HUES64 (cell line): Measurements from ENCODE around the gene GGA1.
A peak's percentile ranks its signal among the peaks of the same experiment; 100 is the strongest.

ENCODE experiments used
- H3K27ac ChIP-seq: 2 replicates; pipeline ENCODE4 v1.7.0; 2013; ENCODE audit warnings: low read depth, low read length, inconsistent platforms
- H3K27me3 ChIP-seq: 2 replicates; pipeline ENCODE4 v1.6.1; 2013; ENCODE audit warnings: mild to moderate bottlenecking, low read length; ENCODE audit not compliant: insufficient read depth
- H3K36me3 ChIP-seq: 2 replicates; pipeline ENCODE4 v1.6.1; 2013; ENCODE audit warnings: mild to moderate bottlenecking, low read length; ENCODE audit not compliant: insufficient read depth
- H3K4me1 ChIP-seq: 2 replicates; pipeline ENCODE4 v1.6.1; 2013; ENCODE audit warnings: mild to moderate bottlenecking, low read length, moderate library complexity; ENCODE audit not compliant: insufficient read depth
- H3K4me3 ChIP-seq: 2 replicates; pipeline ENCODE4 v1.5.1; 2013; ENCODE audit warnings: mild to moderate bottlenecking, low read length, moderate library complexity
- H3K9ac ChIP-seq: 2 replicates; pipeline ENCODE4 v1.6.1; 2013; ENCODE audit warnings: mild to moderate bottlenecking, low read depth, low read length
- H3K9me3 ChIP-seq: 2 replicates; pipeline ENCODE4 v1.6.1; 2013; ENCODE audit warnings: low read depth, low read length; ENCODE audit not compliant: insufficient read depth
- WGBS: fragments of 150-250, 120-280 bp; methylation state at CpG from one replicate; pipeline ENCODE4 v1.1.7; 2013; ENCODE audit warnings: missing lambda C conversion rate; 5-methylcytosine and 5-hydroxymethylcytosine counted together

Gene GGA1

DNA sequence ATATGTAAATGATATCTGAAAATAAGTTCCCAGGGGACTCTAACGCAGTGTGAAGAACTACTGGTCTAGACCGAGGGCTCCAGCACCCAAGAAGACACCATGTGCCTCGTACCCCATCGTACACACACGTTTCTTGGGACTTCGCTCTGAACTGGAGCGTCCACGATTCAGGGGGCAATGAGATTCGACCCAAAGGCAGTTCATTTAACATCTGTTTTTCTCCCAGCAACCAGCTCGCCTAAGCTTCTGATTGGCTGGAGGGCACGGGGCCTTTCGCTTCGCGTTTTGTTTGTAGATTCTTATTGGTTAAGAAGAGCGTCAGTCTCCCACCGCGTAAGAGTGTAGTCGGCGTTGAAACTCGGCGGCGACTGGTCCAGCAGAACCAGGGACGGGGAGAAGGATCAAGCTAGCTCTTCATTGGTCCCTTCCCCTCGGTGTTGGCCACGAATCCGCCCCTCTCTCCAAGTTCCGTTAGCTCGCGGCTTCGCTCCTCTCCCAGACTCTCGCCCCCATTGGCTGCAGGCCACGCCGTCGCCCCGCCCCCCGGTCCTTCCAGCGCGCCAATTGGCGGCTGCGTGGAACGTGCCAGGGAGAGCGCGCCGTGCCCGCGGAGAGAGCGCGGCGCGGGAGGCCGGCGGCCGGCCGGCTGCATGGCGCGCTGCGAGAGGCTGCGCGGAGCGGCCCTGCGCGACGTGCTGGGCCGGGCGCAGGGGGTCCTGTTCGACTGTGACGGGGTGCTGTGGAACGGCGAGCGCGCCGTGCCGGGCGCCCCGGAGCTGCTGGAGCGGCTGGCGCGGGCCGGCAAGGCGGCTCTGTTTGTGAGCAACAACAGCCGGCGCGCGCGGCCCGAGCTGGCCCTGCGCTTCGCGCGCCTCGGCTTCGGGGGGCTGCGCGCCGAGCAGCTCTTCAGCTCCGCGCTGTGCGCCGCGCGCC is 49.8 kb downstream of the GGA1 start, which contains the start of gene PDXP:
TSS of gene PDXP (plus strand) at position 591 of the 933 bp plus-strand sequence. CDS start at position 651, 60 bp downstream.
- H3K4me3 ChIP-seq, result peak within 1 kb of the TSS; percentile 59
- peaks cover 4% of the 10 kb centered on the region; the same call in 1 of the 2 replicates for H3K4me1 ChIP-seq
- H3K36me3 ChIP-seq, result peaks cover 7% of the 10 kb centered on the region
- H3K9me3 ChIP-seq, result no peaks in the 10 kb centered on the region
- under 1% methylated on average over 101 of the region's 101 CpGs for WGBS
- H3K27ac ChIP-seq, result peak within 1 kb of the TSS; percentile 50; the same call in 1 of the 2 replicates
- peak within 1 kb of the TSS; percentile 76 for H3K9ac ChIP-seq
- H3K27me3 ChIP-seq, result no peaks in the 10 kb centered on the region

GRCh38 chr22:37659066-37659896 is 50.6 kb downstream of the GGA1 start:
- Histone ChIP-seq H3K36me3 (peaks cover 5% of the 10 kb centered on the region; the same call in 1 of the 2 replicates), H3K27ac (no peak overlapping the region), H3K4me1 (peaks cover 4% of the 10 kb centered on the region; the same call in 1 of the 2 replicates), H3K4me3 (peak overlapping the region; percentile 59), H3K9me3 (no peaks in the 10 kb centered on the region), H3K9ac (peak overlapping the region; percentile 76), H3K27me3 (no peaks in the 10 kb centered on the region)
- WGBS, result 6% methylated on average over 68 of the region's 68 CpGs

- H3K4me1 ChIP-seq, result peaks cover 4% of the 10 kb centered on the region; the same call in 1 of the 2 replicates
- H3K36me3 ChIP-seq, result peaks cover 6% of the 10 kb centered on the region
- H3K9ac ChIP-seq, result peak overlapping the region; percentile 76; the same call in 1 of the 2 replicates
- peak overlapping the region; percentile 59 for H3K4me3 ChIP-seq
- no peak overlapping the region for H3K27ac ChIP-seq
- H3K27me3 ChIP-seq, result no peaks in the 10 kb centered on the region
- WGBS, result 85% methylated on average over 14 of the region's 14 CpGs
- H3K9me3 ChIP-seq, result no peaks in the 10 kb centered on the region
These were observed 51.5 kb downstream of the GGA1 start for GRCh38 chr22:37659897-37660708.

DNA sequence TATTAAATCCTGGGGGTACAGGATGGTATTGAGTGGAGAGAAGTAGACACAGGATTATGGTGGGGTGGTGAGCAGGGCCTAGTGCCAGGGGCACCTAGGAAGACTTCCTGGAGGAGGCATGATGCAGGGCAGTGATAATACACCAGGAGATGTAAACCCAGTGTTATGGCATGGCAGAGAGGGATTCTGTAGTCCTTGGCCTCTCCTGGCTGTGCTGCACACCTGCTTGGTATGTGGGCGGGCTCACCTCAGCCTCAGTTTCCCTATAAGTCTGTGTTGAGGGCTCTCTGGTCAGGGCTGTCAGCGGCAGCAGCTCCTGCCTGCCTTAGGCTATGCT is 52.0 kb downstream of the GGA1 start:
- Histone ChIP-seq H3K4me1 (peaks cover 4% of the 10 kb centered on the region; the same call in 1 of the 2 replicates), H3K27me3 (no peaks in the 10 kb centered on the region), H3K27ac (no peak overlapping the region), H3K9ac (no peak overlapping the region), H3K36me3 (peaks cover 12% of the 10 kb centered on the region), H3K4me3 (no peak overlapping the region), H3K9me3 (no peaks in the 10 kb centered on the region)
- WGBS, result 95% methylated on average over 2 of the region's 2 CpGs

GRCh38 chr22:37661160-37661924 is 52.7 kb downstream of the GGA1 start:
- WGBS, result 83% methylated on average over 12 of the region's 12 CpGs
- Histone ChIP-seq H3K9me3 (no peaks in the 10 kb centered on the region), H3K9ac (no peak overlapping the region), H3K4me3 (no peak overlapping the region), H3K27me3 (no peaks in the 10 kb centered on the region), H3K27ac (no peak overlapping the region), H3K4me1 (peaks cover 4% of the 10 kb centered on the region; the same call in 1 of the 2 replicates), H3K36me3 (peaks cover 19% of the 10 kb centered on the region)

DNA sequence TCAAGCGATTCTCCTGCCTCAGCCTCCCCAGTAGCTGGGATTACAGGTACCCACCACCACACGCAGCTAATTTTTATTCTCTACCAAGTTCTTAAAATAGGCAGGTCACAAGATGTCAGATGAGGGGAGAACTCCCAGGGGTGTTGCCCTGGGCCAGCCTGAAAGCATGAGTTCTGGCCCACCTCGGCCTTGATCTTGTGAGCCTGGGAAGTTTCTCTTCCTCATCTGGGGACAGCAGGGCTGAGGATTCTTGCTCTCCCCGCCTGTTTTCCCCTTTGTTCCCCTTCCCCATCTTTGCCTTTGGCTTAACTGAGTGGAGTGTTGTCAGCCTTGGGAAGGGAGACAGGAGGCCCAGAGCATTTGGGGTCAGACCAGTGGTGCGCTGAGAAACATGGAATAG is 53.4 kb downstream of the GGA1 start:
- 94% methylated on average over 5 of the region's 5 CpGs for WGBS

GRCh38 chr22:37663521-37664140 is 55.0 kb downstream of the GGA1 start:
- no peak overlapping the region for H3K4me3 ChIP-seq
- 93% methylated on average over 16 of the region's 16 CpGs for WGBS
- no peak overlapping the region for H3K9ac ChIP-seq
- no peak overlapping the region for H3K27ac ChIP-seq
- no peaks in the 10 kb centered on the region for H3K27me3 ChIP-seq
- no peaks in the 10 kb centered on the region for H3K9me3 ChIP-seq
- H3K4me1 ChIP-seq, result 0 out of 2 replicates have a peak, but pooled peaks cover 4% of the 10 kb centered on the region
- peaks cover 25% of the 10 kb centered on the region for H3K36me3 ChIP-seq

More for the DNA sequence above, 53.4 kb downstream of the GGA1 start:
- Histone ChIP-seq H3K9me3 (no peaks in the 10 kb centered on the region), H3K27me3 (no peaks in the 10 kb centered on the region), H3K4me3 (no peak overlapping the region), H3K27ac (no peak overlapping the region), H3K4me1 (peaks cover 4% of the 10 kb centered on the region; the same call in 1 of the 2 replicates), H3K9ac (no peak overlapping the region), H3K36me3 (peaks cover 25% of the 10 kb centered on the region)

DNA sequence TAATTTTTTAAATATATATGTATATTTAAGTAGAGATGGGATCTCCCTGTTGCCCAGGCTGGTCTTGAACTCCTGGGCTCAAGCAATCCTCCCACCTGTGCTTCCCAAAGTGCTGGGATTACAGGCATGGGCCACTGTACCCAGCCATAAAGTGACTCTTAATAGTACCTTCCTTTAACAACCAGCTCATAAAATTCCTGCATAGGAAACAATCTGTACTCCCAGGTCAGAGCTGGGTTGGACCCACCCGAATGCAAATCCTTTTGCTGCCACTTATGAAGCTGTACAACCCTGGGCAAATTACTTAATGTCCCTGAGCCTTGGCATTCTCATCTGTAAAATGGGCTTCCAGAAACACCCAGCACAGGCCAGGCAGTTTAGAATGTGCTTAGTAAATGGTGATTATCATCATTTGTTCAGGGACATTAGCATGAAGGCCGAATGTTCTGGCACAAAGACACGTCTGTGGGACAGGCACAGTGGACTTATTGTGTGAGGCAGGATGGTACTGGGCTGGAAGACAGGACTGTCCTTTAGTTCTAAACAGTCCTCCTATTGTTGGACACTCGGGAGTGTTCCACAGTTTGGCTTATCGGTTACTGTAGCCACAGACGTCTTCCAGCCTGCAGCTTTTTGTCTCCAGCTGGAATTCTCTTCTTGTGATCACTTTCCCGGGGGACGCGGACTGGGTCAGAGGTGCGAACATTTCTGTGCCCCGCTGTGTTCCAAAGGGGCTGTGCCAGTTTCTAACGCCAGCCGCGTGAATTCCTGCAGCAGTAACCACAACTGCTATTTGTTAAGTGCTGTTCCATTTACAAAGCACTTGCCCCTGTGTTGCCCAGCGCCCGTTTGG is 55.8 kb downstream of the GGA1 start:
- peaks cover 25% of the 10 kb centered on the region for H3K36me3 ChIP-seq
- H3K9me3 ChIP-seq, result no peaks in the 10 kb centered on the region
- H3K27ac ChIP-seq, result no peak overlapping the region
- no peak overlapping the region for H3K9ac ChIP-seq
- H3K4me1 ChIP-seq, result 0 out of 2 replicates have a peak, but pooled peaks cover 4% of the 10 kb centered on the region
- no peak overlapping the region for H3K4me3 ChIP-seq
- H3K27me3 ChIP-seq, result no peaks in the 10 kb centered on the region
- 92% methylated on average over 16 of the region's 16 CpGs for WGBS

DNA sequence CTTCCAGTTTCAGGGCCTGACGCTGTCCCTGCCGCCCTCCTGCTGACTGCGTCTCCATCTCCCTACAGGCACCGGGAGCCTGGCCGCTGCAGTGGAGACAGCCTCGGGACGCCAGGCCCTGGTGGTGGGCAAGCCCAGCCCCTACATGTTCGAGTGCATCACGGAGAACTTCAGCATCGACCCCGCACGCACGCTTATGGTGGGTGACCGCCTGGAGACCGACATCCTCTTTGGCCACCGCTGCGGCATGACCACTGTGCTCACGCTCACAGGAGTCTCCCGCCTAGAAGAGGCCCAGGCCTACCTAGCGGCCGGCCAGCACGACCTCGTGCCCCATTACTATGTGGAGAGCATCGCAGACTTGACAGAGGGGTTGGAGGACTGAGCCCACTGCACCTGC is 56.9 kb downstream of the GGA1 start:
- no peak overlapping the region for H3K4me3 ChIP-seq
- H3K4me1 ChIP-seq, result 0 out of 2 replicates have a peak, but pooled peaks cover 2% of the 10 kb centered on the region
- peaks cover 25% of the 10 kb centered on the region for H3K36me3 ChIP-seq
- H3K27me3 ChIP-seq, result no peaks in the 10 kb centered on the region
- no peaks in the 10 kb centered on the region for H3K9me3 ChIP-seq
- no peak overlapping the region for H3K9ac ChIP-seq
- no peak overlapping the region for H3K27ac ChIP-seq
- WGBS, result 97% methylated on average over 24 of the region's 24 CpGs
